Chondrocyte (in vitro differentiated cells): Measurements from ENCODE around the gene EIF5. TPM values are rescaled to one million over a fixed set of nuclear protein-coding genes. Genes with fewer than 3 reads are reported as not detected.

Source experiments
- DNase-seq: peaks from one replicate; pipeline ENCODE4 v3.0.0; 2021; ENCODE audit warnings: mixed read lengths, low spot score
- H3K27ac Mint-ChIP-seq: one replicate; pipeline ENCODE4 v1.8.0; 2021; ENCODE audit warnings: mild to moderate bottlenecking, moderate library complexity, mixed read lengths; ENCODE audit not compliant: unreplicated experiment
- H3K27me3 Mint-ChIP-seq: 2 replicates; pipeline ENCODE4 v1.8.0; 2021; ENCODE audit warnings: low read depth, mixed read lengths
- H3K36me3 Mint-ChIP-seq: 2 replicates; pipeline ENCODE4 v1.8.0; 2021; ENCODE audit warnings: low read depth, mixed read lengths
- H3K4me1 Mint-ChIP-seq: 2 replicates; pipeline ENCODE4 v1.8.0; 2021; ENCODE audit warnings: low read depth, mild to moderate bottlenecking, mixed read lengths
- H3K4me3 Mint-ChIP-seq: one replicate; pipeline ENCODE4 v1.8.0; 2021; ENCODE audit warnings: mild to moderate bottlenecking, moderate library complexity, mixed read lengths; ENCODE audit not compliant: unreplicated experiment
- H3K9me3 Mint-ChIP-seq: 2 replicates; pipeline ENCODE4 v1.8.0; 2021; ENCODE audit warnings: low read depth, mixed read lengths
- CTCF ChIP-seq: fragments of 200-600 bp; sonication (generic); IDR thresholded peaks from 2 replicates; pipeline ENCODE4 v1.5.0; 2021; ENCODE audit warnings: antibody characterized with exemption, mild to moderate bottlenecking, moderate library complexity
- total RNA-seq: library from RNA; stranded (reverse); gene quantifications from 3 replicates; pipeline ENCODE4 v1.2.1, GENCODE V29; 2021

The EIF5 gene
- total RNA-seq, 1 donor from 2014 or later, result 212 TPM

GRCh38 chr14:103288076-103288766 lies 45.8 kb upstream of the EIF5 start:
- TF ChIP-seq CTCF, result no peak
- no peaks in the 10 kb centered on the region for H3K36me3 Mint-ChIP-seq
- no peak overlapping the region for H3K27ac Mint-ChIP-seq
- no peak overlapping the region for H3K4me3 Mint-ChIP-seq
- peaks cover 32% of the 10 kb centered on the region for H3K27me3 Mint-ChIP-seq
- no peaks in the 10 kb centered on the region for H3K9me3 Mint-ChIP-seq
- no peak for DNase-seq
- H3K4me1 Mint-ChIP-seq, result peaks cover 5% of the 10 kb centered on the region

- no peak overlapping the region for H3K4me3 Mint-ChIP-seq
- no peak overlapping the region for H3K27ac Mint-ChIP-seq
- peaks cover under 1% of the 10 kb centered on the region for H3K4me1 Mint-ChIP-seq
- H3K36me3 Mint-ChIP-seq, result no peaks in the 10 kb centered on the region
- peaks cover 34% of the 10 kb centered on the region for H3K27me3 Mint-ChIP-seq
- H3K9me3 Mint-ChIP-seq, result no peaks in the 10 kb centered on the region
- no peak for DNase-seq
- no peak for TF ChIP-seq CTCF
Observed at GRCh38 chr14:103290056-103290455, 44.0 kb upstream of the EIF5 start.

- no peaks in the 10 kb centered on the region for H3K4me1 Mint-ChIP-seq
- TF ChIP-seq CTCF, result no peak
- H3K36me3 Mint-ChIP-seq, result no peaks in the 10 kb centered on the region
- peaks cover 34% of the 10 kb centered on the region for H3K27me3 Mint-ChIP-seq
- no peak overlapping the region for H3K27ac Mint-ChIP-seq
- no peak for DNase-seq
- no peaks in the 10 kb centered on the region for H3K9me3 Mint-ChIP-seq
- no peak overlapping the region for H3K4me3 Mint-ChIP-seq
Observed at GRCh38 chr14:103290494-103290893, 43.5 kb upstream of the EIF5 start.

- no peaks in the 10 kb centered on the region for H3K4me1 Mint-ChIP-seq
- peaks cover 34% of the 10 kb centered on the region for H3K27me3 Mint-ChIP-seq
- H3K36me3 Mint-ChIP-seq, result no peaks in the 10 kb centered on the region
- H3K27ac Mint-ChIP-seq, result no peak overlapping the region
- no peak overlapping the region for H3K4me3 Mint-ChIP-seq
- no peaks in the 10 kb centered on the region for H3K9me3 Mint-ChIP-seq
- DNase-seq, result no peak
- no peak for TF ChIP-seq CTCF
Observed at GRCh38 chr14:103290961-103291360, 43.1 kb upstream of the EIF5 start.

GRCh38 chr14:103292426-103293374 lies 41.3 kb upstream of the EIF5 start:
- H3K36me3 Mint-ChIP-seq, result no peaks in the 10 kb centered on the region
- peaks cover 26% of the 10 kb centered on the region for H3K27me3 Mint-ChIP-seq
- no peaks in the 10 kb centered on the region for H3K4me1 Mint-ChIP-seq
- H3K9me3 Mint-ChIP-seq, result no peaks in the 10 kb centered on the region
- no peak overlapping the region for H3K4me3 Mint-ChIP-seq
- no peak overlapping the region for H3K27ac Mint-ChIP-seq
- peak; percentile 91 for TF ChIP-seq CTCF
- DNase-seq, result no peak
